ENCODE results near the gene ZNF184.
A peak's percentile ranks its signal among the peaks of the same experiment; 100 is the strongest.

The ZNF184 gene

GRCh38 chr6:27419363-27419762 is 53.5 kb downstream of the ZNF184 start:
- no peak for DNase-seq

GRCh38 chr6:27415898-27416297 is 57.0 kb downstream of the ZNF184 start:
- no peak for DNase-seq

GRCh38 chr6:27414996-27415395 is 57.9 kb downstream of the ZNF184 start:
- DNase-seq, result no peak

- no peak for DNase-seq
Measured at GRCh38 chr6:27414300-27414699, 58.6 kb downstream of the ZNF184 start.

GRCh38 chr6:27407153-27407814 is 65.6 kb downstream of the ZNF184 start:
- peak in 2 of 3 experiments; percentile 1 to 30 for DNase-seq

- no peak for DNase-seq
Measured at GRCh38 chr6:27406085-27406484, 66.8 kb downstream of the ZNF184 start.

GRCh38 chr6:27400877-27401642 is 71.8 kb downstream of the ZNF184 start:
- no peak for DNase-seq

Data from NCI-H1417 (cell line).